Effector memory CD8-positive, alpha-beta T cell (primary cell): ENCODE measurements around the gene COL4A3.

Experiments
- ATAC-seq: fragments of 150-1000 bp; cut with Tn5 transposase; replicated peaks from 2 replicates; pipeline ENCODE4 v1.10.0; 2021; ENCODE audit warnings: mild to moderate bottlenecking, moderate library complexity
- DNase-seq, 3 experiments: peaks; one replicate each; pipeline ENCODE4 v3.0.0; 2021
- H3K27ac Mint-ChIP-seq, 2 donors: one replicate each; pipeline ENCODE4 v1.8.0; 2022; ENCODE audit warnings: mild to moderate bottlenecking in 2 of 2, mixed read lengths in 2 of 2, moderate library complexity in 2 of 2
- H3K27me3 Mint-ChIP-seq, 2 donors: one replicate each; pipeline ENCODE4 v1.8.0; 2022; ENCODE audit warnings: mixed read lengths in 2 of 2
- H3K36me3 Mint-ChIP-seq: one replicate; pipeline ENCODE4 v1.8.0; 2022; ENCODE audit warnings: mild to moderate bottlenecking, moderate library complexity, mixed read lengths; ENCODE audit not compliant: insufficient read depth
- H3K4me1 Mint-ChIP-seq, 2 donors: one replicate each; pipeline ENCODE4 v1.8.0; 2022; ENCODE audit warnings: low read depth in 2 of 2, mixed read lengths in 2 of 2
- H3K4me3 Mint-ChIP-seq, 2 donors: one replicate each; pipeline ENCODE4 v1.8.0; 2022; ENCODE audit warnings: mild to moderate bottlenecking in 2 of 2, mixed read lengths in 2 of 2, moderate library complexity in 2 of 2
- H3K9me3 Mint-ChIP-seq, 2 donors: one replicate each; pipeline ENCODE4 v1.8.0; 2022; ENCODE audit warnings: mixed read lengths in 2 of 2

COL4A3 gene

DNA sequence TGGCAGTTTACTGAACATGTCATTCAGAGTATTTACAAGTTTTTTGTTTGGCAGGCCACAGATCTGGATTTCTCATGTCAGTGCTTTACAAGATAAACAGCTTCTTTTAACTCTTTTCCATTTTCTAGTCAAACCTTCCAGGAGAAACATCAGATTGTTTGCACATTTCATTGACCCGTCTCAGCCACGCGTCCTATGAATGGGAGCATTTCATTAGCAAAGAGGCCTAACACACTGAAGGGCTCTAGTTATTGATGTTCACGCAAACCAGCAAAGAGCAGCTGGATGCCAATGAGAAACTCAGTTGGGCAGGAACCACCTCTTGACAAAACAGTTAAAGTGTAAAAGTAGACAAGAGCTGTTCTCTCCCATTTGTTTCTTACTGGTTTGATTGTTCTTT, 131.4 kb downstream of the COL4A3 start:
- ATAC-seq (no peak), DNase-seq (no peak)
- Mint-ChIP-seq H3K27me3 (no peaks in the 10 kb centered on the region), H3K4me3 (no peak overlapping the region), H3K27ac (no peak overlapping the region), H3K36me3 (no peaks in the 10 kb centered on the region), H3K4me1 (no peaks in the 10 kb centered on the region), H3K9me3 (no peaks in the 10 kb centered on the region)

DNA sequence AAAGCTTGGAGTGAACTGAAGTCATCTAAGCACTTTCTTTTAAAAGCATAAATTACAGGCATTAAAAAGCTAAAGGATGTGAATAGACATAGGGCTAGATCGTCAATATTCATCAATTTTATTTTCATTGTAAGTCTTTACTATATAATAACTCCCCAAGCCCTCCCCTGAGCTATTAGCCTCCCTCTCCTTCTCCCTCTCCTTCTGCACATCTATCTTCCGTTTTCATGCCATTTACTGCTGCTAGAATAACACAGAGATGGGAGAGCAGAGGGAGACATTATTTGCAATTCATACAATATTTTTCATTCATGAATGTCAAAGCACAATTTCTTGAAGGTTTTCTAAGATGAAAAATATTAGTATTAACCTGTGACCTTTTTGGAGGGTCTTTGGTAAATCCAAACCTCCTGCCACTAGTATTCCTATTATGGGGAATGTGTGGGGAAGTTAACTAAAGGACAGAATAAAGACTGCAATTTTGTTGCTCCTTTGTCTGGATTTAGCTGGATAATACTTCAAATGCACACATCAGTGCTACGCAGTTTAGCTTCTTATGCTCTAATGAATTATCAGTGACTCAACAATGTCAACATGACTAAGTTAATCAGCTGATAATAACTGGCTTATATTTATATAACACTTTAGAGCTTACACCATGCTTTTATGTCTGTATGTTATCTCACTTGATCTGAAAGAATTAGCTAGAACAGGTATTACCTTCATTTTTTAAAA, 132.4 kb downstream of the COL4A3 start:
- H3K9me3 Mint-ChIP-seq = no peaks in the 10 kb centered on the region
- H3K4me1 Mint-ChIP-seq = no peaks in the 10 kb centered on the region
- ATAC-seq = no peak
- no peaks in the 10 kb centered on the region for H3K27me3 Mint-ChIP-seq
- no peak overlapping the region for H3K4me3 Mint-ChIP-seq
- peak overlapping the region in 1 of 2 donors; percentile 13 for H3K27ac Mint-ChIP-seq
- H3K36me3 Mint-ChIP-seq = no peaks in the 10 kb centered on the region
- DNase-seq = no peak

DNA sequence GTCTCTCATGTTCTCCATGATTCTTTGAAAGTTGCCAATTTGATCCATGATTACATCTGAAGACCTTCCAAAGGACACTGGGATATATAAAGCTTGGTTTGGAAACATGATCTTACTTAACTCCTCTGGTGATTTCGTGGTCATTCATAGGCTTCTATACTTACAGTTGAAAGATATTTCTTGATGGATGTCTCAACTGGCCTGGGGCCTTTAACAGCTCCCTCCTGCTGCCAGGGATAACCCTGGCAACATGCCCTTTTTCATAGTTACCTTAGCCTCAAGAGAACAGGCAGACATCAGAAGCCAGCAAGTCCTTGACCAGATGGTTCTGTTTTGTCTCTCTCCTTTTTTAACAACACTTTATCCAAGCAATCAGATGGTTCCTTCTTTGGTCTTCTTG, 137.1 kb downstream of the COL4A3 start:
- H3K4me3 Mint-ChIP-seq = no peak overlapping the region
- H3K27me3 Mint-ChIP-seq = no peaks in the 10 kb centered on the region
- H3K27ac Mint-ChIP-seq = no peak overlapping the region
- ATAC-seq (no peak), DNase-seq (no peak)
- H3K36me3 Mint-ChIP-seq = peaks cover 2% of the 10 kb centered on the region
- H3K9me3 Mint-ChIP-seq = no peaks in the 10 kb centered on the region
- H3K4me1 Mint-ChIP-seq = no peaks in the 10 kb centered on the region

DNA sequence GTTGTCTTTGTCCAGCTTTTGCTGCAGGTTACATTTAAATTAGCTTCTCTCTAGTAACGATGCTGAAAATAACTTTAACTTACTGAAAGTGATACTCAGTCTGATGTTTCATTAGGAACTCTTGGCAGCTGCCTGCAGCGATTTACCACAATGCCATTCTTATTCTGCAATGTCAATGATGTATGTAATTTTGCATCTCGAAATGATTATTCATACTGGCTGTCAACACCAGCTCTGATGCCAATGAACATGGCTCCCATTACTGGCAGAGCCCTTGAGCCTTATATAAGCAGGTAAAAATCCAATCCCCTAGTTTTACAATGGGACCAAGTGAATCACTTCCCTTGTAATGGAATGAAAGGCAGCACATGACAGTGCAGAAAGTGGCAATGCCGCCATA, 144.4 kb downstream of the COL4A3 start:
- Mint-ChIP-seq H3K27ac (no peak overlapping the region), H3K4me1 (no peaks in the 10 kb centered on the region), H3K27me3 (no peaks in the 10 kb centered on the region), H3K9me3 (no peaks in the 10 kb centered on the region), H3K4me3 (no peak overlapping the region), H3K36me3 (peaks cover 3% of the 10 kb centered on the region)
- ATAC-seq (no peak), DNase-seq (no peak)

DNA sequence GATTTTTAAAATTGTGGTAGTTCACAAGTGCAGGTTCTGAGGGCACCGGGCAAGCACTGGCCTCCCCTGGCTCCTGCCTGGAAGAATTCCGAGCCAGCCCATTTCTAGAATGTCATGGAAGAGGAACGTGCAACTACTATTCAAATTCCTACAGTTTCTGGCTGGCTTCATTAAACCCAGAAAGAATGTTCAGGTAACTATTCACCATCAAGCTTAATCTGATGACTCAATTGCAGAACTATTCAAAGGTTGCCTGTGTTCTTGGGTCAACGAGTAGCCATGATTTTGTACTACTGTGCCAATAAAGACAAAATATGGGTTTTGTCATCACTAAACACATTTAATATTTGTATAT, 146.3 kb downstream of the COL4A3 start:
- H3K27ac Mint-ChIP-seq = no peak overlapping the region
- no peaks in the 10 kb centered on the region for H3K27me3 Mint-ChIP-seq
- no peaks in the 10 kb centered on the region for H3K4me1 Mint-ChIP-seq
- ATAC-seq (no peak), DNase-seq (no peak)
- no peaks in the 10 kb centered on the region for H3K9me3 Mint-ChIP-seq
- H3K36me3 Mint-ChIP-seq = peaks cover 3% of the 10 kb centered on the region
- no peak overlapping the region for H3K4me3 Mint-ChIP-seq

DNA sequence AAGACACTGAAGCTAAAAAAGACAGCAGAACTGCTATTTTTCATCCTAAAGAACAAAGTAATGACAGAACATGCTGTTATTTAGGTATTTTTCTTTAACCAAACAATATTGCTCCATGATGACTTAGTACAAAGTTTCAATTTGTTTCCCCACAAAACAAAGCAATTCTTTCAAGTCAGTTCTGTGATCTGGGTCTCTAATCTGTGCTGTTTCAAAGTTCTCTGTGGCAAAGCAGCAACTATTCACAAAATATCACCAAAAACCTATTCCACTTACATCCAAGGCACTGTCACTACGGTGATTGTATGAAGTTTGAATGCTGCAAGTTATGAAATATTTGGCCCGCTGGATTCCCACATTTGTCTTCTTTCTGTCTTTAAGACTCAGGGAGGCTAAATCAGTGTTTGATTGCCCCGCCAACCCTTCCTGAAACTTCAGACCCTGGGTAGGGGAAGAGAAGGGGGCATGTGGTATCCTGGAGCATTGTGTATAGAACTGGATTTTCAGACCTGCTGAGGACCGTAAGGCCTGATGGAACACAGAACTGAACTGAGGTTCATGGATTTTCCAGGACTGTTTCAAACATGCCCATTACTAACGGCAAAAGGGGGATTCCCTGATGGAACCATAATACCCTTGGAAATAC, 147.6 kb downstream of the COL4A3 start:
- Mint-ChIP-seq H3K9me3 (no peaks in the 10 kb centered on the region), H3K27ac (no peak overlapping the region), H3K36me3 (no peaks in the 10 kb centered on the region), H3K4me3 (no peak overlapping the region), H3K27me3 (peaks cover 0 to 4% of the 10 kb centered on the region in 2 donors), H3K4me1 (no peaks in the 10 kb centered on the region)
- DNase-seq = no peak
- no peak for ATAC-seq

DNA sequence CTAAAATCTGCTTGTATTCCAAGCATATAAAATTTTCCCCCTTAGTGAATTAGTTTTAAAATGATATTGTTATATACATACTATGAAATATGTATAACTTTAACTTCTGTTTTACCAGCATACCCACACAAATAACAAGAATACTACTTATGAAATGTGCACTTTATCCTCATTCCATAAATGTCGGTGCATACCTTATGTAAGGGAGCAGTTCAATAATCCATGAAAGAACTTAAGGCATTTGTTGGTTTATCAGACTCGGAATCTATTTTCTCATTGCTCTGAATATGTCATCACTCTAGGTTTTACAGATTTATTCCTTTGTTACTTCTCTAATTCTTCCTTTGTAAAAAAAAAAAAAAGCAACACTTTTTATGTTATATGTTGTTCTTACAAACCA, 148.2 kb downstream of the COL4A3 start:
- peaks cover 0 to under 1% of the 10 kb centered on the region in 2 donors for H3K9me3 Mint-ChIP-seq
- H3K4me3 Mint-ChIP-seq = no peak overlapping the region
- H3K27me3 Mint-ChIP-seq = peaks cover 2 to 8% of the 10 kb centered on the region in 2 donors
- no peak for DNase-seq
- H3K4me1 Mint-ChIP-seq = no peaks in the 10 kb centered on the region
- ATAC-seq = no peak
- no peaks in the 10 kb centered on the region for H3K36me3 Mint-ChIP-seq
- no peak overlapping the region for H3K27ac Mint-ChIP-seq

DNA sequence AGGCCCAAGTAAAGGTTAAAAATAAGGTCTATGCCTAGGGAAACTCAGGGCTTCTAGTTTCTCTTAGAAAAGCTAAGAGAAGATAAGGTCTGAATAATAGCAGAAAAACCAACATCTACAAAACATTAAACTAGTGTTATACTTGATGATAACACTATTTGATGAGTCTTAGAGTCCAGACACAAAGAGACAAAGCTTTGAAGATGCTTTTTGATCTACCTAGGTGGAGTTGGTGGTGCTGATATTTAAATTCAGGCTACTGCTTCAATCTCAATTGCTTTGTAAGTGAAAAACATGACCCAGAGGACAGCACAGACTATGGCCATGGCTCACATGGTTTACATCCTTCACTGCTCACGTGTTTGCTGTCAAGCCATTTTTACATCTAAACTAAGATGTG, 148.9 kb downstream of the COL4A3 start:
- Mint-ChIP-seq H3K4me1 (no peaks in the 10 kb centered on the region), H3K27ac (no peak overlapping the region), H3K9me3 (peaks cover 0 to 2% of the 10 kb centered on the region in 2 donors), H3K27me3 (peaks cover 6 to 8% of the 10 kb centered on the region in 2 donors), H3K4me3 (no peak overlapping the region), H3K36me3 (no peaks in the 10 kb centered on the region)
- no peak for DNase-seq
- ATAC-seq = no peak

DNA sequence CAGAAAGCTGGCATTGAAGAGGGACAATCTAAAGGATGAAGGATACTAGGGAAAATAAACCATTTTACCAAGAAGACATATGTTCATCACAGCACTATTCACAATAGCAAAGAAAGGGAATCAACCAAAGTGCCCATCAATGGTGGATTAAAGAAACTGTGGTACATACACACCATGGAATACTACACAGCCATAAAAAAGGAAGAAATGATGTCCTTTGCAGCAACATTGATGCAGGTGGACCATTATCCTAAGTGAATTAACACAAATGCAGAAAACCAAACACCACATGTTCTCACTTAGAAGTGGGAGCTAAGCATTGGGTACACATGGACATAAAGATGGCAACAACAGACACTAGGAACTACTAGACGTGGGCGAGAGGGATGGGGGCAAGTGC, 153.4 kb downstream of the COL4A3 start:
- H3K27ac Mint-ChIP-seq = no peak overlapping the region
- H3K4me3 Mint-ChIP-seq = no peak overlapping the region
- H3K36me3 Mint-ChIP-seq = peaks cover 3% of the 10 kb centered on the region
- H3K4me1 Mint-ChIP-seq = peaks cover 3 to 4% of the 10 kb centered on the region in 2 donors
- DNase-seq (no peak), ATAC-seq (no peak)
- H3K9me3 Mint-ChIP-seq = peaks cover 0 to 2% of the 10 kb centered on the region in 2 donors
- peaks cover 6 to 15% of the 10 kb centered on the region in 2 donors for H3K27me3 Mint-ChIP-seq

DNA sequence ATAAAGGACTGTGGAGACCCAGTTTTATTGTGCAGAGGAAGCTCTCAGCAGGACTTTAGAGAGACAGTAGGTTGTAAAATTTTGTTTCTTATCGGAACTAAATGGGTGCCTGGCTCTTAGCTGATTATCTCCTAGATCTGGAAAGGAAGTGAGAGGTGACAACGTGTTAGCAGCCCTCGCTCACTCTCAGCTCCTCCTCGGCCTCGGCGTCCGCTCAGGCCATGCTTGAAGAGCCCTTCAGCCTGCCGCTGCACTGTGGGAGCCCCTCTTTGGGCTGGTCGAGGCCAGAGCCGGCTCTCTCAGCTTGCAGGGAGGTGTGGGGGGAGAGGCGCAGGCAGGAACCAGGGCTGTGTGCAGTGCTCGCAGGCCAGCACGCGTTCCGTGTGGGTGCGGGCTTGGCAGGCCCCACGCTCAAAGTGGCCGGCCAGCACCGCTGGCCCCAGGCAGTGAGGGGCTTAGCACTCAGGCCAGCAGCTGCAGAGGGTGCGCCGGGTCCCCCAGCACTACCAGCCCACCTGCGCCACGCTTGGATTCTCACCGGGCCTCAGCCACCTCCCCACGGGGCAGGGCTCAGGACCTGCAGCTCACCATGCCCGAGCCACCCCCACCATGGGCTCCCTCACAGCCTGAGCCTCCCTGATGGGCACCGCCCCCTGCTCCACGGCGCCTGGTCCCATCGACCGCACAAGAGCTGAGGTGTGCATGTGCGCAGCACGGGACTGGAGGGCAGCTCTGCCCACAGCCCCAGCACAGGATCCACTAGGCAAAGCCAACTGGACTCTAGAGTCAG, 156.1 kb downstream of the COL4A3 start:
- H3K4me3 Mint-ChIP-seq = peak overlapping the region; percentile 17 to 20
- peaks cover 0 to 2% of the 10 kb centered on the region in 2 donors for H3K9me3 Mint-ChIP-seq

DNA sequence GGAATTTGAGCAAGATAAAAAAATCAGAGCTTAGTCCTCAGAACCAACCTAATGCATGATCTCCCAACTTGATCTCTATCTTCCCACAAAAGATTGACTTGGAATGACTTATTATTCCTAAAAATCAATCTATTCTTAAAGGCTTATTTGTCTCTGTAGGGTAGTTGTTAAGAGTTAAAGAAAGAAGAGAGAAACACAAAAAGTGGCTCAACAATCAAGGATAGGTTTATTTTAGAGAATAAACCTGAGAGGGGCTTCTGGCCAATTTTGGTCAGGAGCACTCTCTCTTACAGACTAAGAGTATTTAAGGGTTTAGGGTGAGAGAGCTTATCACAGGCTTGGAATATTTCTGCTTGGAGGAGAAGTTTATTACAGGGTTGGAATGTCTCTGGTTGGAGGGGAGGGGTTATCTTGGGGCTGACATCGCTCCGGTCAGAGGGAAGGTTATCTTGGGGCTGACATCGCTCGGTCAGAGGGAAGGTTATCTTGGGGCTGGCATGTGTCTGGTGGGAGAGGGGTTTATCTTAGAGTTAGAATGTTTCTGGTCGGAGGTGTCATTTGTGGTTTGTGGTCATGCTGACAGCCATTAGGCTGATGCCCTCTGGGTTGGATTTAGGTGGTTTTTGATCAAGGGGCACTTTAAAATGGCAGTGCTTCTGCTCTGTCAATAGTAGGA, 158.2 kb downstream of the COL4A3 start:
- H3K9me3 Mint-ChIP-seq = peaks cover 0 to under 1% of the 10 kb centered on the region in 2 donors
- peaks cover 26 to 33% of the 10 kb centered on the region in 2 donors for H3K4me1 Mint-ChIP-seq
- DNase-seq (no peak), ATAC-seq (no peak)
- peaks cover 3 to 9% of the 10 kb centered on the region in 2 donors for H3K27me3 Mint-ChIP-seq
- peaks cover 15% of the 10 kb centered on the region for H3K36me3 Mint-ChIP-seq
- peak overlapping the region; percentile 10 to 54 for H3K4me3 Mint-ChIP-seq
- peak overlapping the region in 1 of 2 donors; percentile 55 for H3K27ac Mint-ChIP-seq

More for the DNA sequence above, 156.1 kb downstream of the COL4A3 start:
- no peak overlapping the region for H3K27ac Mint-ChIP-seq
- H3K27me3 Mint-ChIP-seq = peaks cover 6 to 17% of the 10 kb centered on the region in 2 donors
- DNase-seq = no peak
- H3K36me3 Mint-ChIP-seq = peaks cover 13% of the 10 kb centered on the region
- no peak for ATAC-seq
- peaks cover 15 to 16% of the 10 kb centered on the region in 2 donors for H3K4me1 Mint-ChIP-seq

DNA sequence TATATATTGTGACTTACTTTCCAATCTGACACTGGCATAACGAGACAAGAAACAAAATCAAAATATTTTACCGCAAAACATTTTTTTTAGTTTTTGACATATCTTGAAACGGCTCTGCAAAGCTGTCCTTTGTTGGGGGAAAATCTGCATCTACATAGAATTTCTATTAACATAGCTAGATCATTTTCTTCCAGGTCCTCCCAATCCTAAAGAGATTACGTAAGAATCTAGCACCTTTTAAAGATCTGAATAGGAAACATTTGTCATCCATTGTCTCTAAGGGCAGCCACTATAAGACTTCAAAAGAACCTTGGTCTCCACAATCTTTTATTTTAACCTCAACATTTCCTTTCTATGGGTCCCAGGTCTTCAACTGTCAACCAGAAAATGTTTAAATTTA, 159.4 kb downstream of the COL4A3 start:
- ATAC-seq = no peak
- H3K27me3 Mint-ChIP-seq = peaks cover 0 to 9% of the 10 kb centered on the region in 2 donors
- H3K27ac Mint-ChIP-seq = no peak overlapping the region
- H3K4me3 Mint-ChIP-seq = peak overlapping the region; percentile 91 to 92
- H3K4me1 Mint-ChIP-seq = peaks cover 28 to 33% of the 10 kb centered on the region in 2 donors
- peaks cover 20% of the 10 kb centered on the region for H3K36me3 Mint-ChIP-seq
- DNase-seq = no peak
- H3K9me3 Mint-ChIP-seq = no peaks in the 10 kb centered on the region

DNA sequence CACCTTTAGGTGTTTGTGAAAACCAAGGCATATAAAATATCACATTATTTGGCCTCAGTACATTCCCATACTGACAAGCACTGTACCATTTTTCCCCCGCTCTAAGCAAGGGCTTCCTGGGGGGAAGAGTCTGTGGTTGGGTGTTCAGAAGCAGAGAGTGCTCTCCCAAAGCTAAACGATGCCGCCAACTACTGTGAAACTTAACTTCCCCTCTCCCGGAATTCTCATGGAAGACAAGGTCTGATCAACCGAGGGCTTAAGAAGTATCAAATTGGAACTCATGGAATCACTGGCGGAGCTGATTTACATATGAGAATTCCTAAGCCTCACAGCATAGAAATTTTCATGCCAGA, 160.2 kb downstream of the COL4A3 start:
- no peak for DNase-seq
- Mint-ChIP-seq H3K36me3 (peaks cover 26% of the 10 kb centered on the region), H3K4me3 (peak overlapping the region; percentile 91 to 92), H3K27me3 (peaks cover 0 to 9% of the 10 kb centered on the region in 2 donors), H3K4me1 (peaks cover 28 to 33% of the 10 kb centered on the region in 2 donors), H3K27ac (peak overlapping the region; percentile 86 to 93), H3K9me3 (no peaks in the 10 kb centered on the region)
- ATAC-seq = no peak
